ENCODE measurements around the gene NFIA. TPM values are rescaled to one million over a fixed set of nuclear protein-coding genes. Genes with fewer than 3 reads are reported as not detected.

Gene NFIA
- total RNA-seq, 1 donor from 2014 or later = 12.4 TPM

GRCh38 chr1:61442544-61442943 is 360.2 kb downstream of the NFIA start:
- peak; percentile 58 for DNase-seq

- no peak for DNase-seq
Observed at GRCh38 chr1:61444288-61444687, 361.9 kb downstream of the NFIA start.

GRCh38 chr1:61445269-61445825 is 363.0 kb downstream of the NFIA start:
- DNase-seq = no peak

GRCh38 chr1:61446531-61446991 is 364.2 kb downstream of the NFIA start:
- peak; percentile 39 for DNase-seq

- DNase-seq = no peak
Observed at GRCh38 chr1:61447106-61447967, 365.0 kb downstream of the NFIA start.

GRCh38 chr1:61447968-61448430 is 365.6 kb downstream of the NFIA start:
- DNase-seq = no peak

GRCh38 chr1:61448914-61449313 is 366.6 kb downstream of the NFIA start:
- DNase-seq = no peak

GRCh38 chr1:61449410-61449809 is 367.0 kb downstream of the NFIA start:
- no peak for DNase-seq

- DNase-seq = peak; percentile 74
Observed at GRCh38 chr1:61450454-61450853, 368.1 kb downstream of the NFIA start.

- peak; percentile 12 for DNase-seq
Observed at GRCh38 chr1:61450872-61451571, 368.7 kb downstream of the NFIA start.

GRCh38 chr1:61451572-61451968 is 369.2 kb downstream of the NFIA start:
- no peak for DNase-seq

- DNase-seq = no peak
Observed at GRCh38 chr1:61452176-61453035, 370.0 kb downstream of the NFIA start.

- peak; percentile 93 for DNase-seq
Observed at GRCh38 chr1:61453111-61453961, 371.0 kb downstream of the NFIA start.

- peak; percentile 44 for DNase-seq
Observed at GRCh38 chr1:61455400-61455799, 373.0 kb downstream of the NFIA start.

- no peak for DNase-seq
Observed at GRCh38 chr1:61457526-61458040, 375.2 kb downstream of the NFIA start.

GRCh38 chr1:61459345-61459744 is 377.0 kb downstream of the NFIA start:
- no peak for DNase-seq

GRCh38 chr1:61460191-61460590 is 377.8 kb downstream of the NFIA start:
- DNase-seq = no peak

- DNase-seq = no peak
Observed at GRCh38 chr1:61461406-61462384, 379.3 kb downstream of the NFIA start.

- DNase-seq = no peak
Observed at GRCh38 chr1:61462628-61463027, 380.3 kb downstream of the NFIA start.

- no peak for DNase-seq
Observed at GRCh38 chr1:61463220-61463619, 380.9 kb downstream of the NFIA start.
